Measurements from ENCODE around the gene DBI.

- TF ChIP-seq CTCF (IDR thresholded peaks at IDR 0.05) (no peak), POLR2AphosphoS5 (IDR thresholded peaks at IDR 0.05) (no peak)
Measured at GRCh38 chr2:119414894-119415293, 48.1 kb downstream of the DBI start.
